Measurements from ENCODE around the gene IGIP.

Gene IGIP

GRCh38 chr5:140112685-140113179 is 13.0 kb upstream of the IGIP start:
- FAIRE-seq (no peak), DNase-seq (ENCODE audit: insufficient read length) (no peak)
- TF ChIP-seq POLR2A (IDR thresholded peaks at IDR 0.05; ENCODE audit: low read depth, low read length) (no peak), POLR2AphosphoS5 (IDR thresholded peaks at IDR 0.05; ENCODE audit: low read depth, low read length) (no peak), TAF1 (IDR thresholded peaks at IDR 0.05; ENCODE audit: borderline replicate concordance, low read depth, low read length) (no peak)

DNA sequence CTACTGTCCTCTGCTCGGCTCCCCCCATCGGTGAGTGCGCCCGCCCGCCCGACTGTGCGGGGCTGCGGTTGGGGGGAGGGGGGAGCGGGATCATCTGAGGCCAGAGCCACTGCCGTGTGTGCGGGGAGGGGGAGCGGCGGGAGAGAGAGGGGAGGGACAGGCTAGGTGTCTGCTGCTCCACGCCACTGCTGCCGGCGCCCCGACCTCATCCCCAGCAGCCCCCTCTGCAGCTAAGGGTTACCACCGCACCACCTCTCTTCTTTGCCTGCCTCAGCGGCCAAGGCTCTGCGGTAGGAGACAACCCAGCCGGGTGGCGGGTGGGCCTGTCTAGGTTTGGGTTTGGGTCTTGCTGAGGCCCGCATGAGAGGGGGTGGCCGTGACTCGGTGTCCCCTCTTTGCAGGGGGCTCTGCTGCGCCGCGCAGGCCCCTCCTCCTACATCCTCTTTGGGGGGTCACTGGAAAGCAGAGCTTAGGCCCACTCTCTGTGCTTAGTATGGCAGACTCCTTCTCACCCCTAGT is 12.5 kb upstream of the IGIP start:
- peak; percentile 21 for DNase-seq (ENCODE audit: insufficient read length)
- FAIRE-seq: peak; percentile 54
- TF ChIP-seq POLR2AphosphoS5 (IDR thresholded peaks at IDR 0.05; ENCODE audit: low read depth, low read length) (no peak), TAF1 (IDR thresholded peaks at IDR 0.05; ENCODE audit: borderline replicate concordance, low read depth, low read length) (no peak), POLR2A (IDR thresholded peaks at IDR 0.05; ENCODE audit: low read depth, low read length) (no peak)

- DNase-seq (ENCODE audit: insufficient read length) (peak; percentile 89), FAIRE-seq (peak; percentile 94)
- peak; percentile 85; the same call in 1 of the 2 replicates for TF ChIP-seq POLR2A (IDR thresholded peaks at IDR 0.05; ENCODE audit: low read depth, low read length)
- TF ChIP-seq TAF1 (IDR thresholded peaks at IDR 0.05; ENCODE audit: borderline replicate concordance, low read depth, low read length): peak; percentile 69
- peak; percentile 75 for TF ChIP-seq POLR2AphosphoS5 (IDR thresholded peaks at IDR 0.05; ENCODE audit: low read depth, low read length)
These were observed 12.0 kb upstream of the IGIP start, which contains the start of gene PURA for GRCh38 chr5:140113699-140114263. TSS of gene PURA (plus strand) at chr5:140114109. CDS start at chr5:140114182, 73 bp downstream.

DNA sequence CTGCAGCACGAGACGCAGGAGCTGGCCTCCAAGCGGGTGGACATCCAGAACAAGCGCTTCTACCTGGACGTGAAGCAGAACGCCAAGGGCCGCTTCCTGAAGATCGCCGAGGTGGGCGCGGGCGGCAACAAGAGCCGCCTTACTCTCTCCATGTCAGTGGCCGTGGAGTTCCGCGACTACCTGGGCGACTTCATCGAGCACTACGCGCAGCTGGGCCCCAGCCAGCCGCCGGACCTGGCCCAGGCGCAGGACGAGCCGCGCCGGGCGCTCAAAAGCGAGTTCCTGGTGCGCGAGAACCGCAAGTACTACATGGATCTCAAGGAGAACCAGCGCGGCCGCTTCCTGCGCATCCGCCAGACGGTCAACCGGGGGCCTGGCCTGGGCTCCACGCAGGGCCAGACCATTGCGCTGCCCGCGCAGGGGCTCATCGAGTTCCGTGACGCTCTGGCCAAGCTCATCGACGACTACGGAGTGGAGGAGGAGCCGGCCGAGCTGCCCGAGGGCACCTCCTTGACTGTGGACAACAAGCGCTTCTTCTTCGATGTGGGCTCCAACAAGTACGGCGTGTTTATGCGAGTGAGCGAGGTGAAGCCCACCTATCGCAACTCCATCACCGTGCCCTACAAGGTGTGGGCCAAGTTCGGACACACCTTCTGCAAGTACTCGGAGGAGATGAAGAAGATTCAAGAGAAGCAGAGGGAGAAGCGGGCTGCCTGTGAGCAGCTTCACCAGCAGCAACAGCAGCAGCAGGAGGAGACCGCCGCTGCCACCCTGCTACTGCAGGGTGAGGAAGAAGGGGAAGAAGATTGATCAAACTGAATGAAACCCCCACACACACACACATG is 11.2 kb upstream of the IGIP start:
- no peak for TF ChIP-seq TAF1 (IDR thresholded peaks at IDR 0.05; ENCODE audit: borderline replicate concordance, low read depth, low read length)
- TF ChIP-seq POLR2AphosphoS5 (IDR thresholded peaks at IDR 0.05; ENCODE audit: low read depth, low read length): no peak
- TF ChIP-seq POLR2A (IDR thresholded peaks at IDR 0.05; ENCODE audit: low read depth, low read length): no peak
- peak; percentile 80 for FAIRE-seq
- peak; percentile 31 for DNase-seq (ENCODE audit: insufficient read length)

DNA sequence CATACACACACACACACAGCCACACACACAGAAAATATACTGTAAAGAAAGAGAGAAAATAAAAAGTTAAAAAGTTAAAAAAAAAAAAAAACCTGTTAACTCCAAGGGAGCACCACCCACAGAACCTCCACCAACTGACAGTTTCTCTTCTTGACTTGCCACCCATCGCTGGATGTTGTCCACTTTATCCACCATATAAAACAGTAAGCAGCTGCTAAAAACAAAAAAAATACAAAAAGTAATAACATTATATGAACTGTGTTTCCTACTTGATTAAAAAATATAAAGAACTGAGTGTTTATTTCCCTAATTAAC is 10.6 kb upstream of the IGIP start:
- TF ChIP-seq POLR2A (IDR thresholded peaks at IDR 0.05; ENCODE audit: low read depth, low read length): no peak
- TF ChIP-seq TAF1 (IDR thresholded peaks at IDR 0.05; ENCODE audit: borderline replicate concordance, low read depth, low read length): no peak
- TF ChIP-seq POLR2AphosphoS5 (IDR thresholded peaks at IDR 0.05; ENCODE audit: low read depth, low read length): no peak
- DNase-seq (ENCODE audit: insufficient read length) (no peak), FAIRE-seq (no peak)

DNA sequence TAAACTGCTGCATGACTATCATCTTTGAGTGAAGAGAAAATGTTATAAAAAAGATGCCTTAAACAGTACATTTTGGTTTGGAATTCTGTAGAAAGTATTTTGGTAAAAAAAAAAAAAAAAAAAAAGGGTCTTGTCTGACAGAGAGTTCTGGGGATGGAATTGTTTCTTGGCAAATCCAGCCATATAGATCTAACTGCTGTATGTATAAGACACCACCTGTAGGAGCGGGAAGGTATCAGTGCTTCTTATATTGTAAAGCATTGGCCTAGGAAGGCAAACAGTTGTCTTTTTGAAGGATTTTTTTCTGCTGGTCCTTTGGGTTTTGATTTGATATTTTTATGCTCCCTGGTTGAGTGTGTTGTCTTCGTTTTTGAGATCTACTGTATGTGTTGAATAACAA is 9.0 kb upstream of the IGIP start:
- DNase-seq (ENCODE audit: insufficient read length) (no peak), FAIRE-seq (no peak)
- TF ChIP-seq POLR2A (IDR thresholded peaks at IDR 0.05; ENCODE audit: low read depth, low read length) (no peak), POLR2AphosphoS5 (IDR thresholded peaks at IDR 0.05; ENCODE audit: low read depth, low read length) (no peak), TAF1 (IDR thresholded peaks at IDR 0.05; ENCODE audit: borderline replicate concordance, low read depth, low read length) (no peak)

DNA sequence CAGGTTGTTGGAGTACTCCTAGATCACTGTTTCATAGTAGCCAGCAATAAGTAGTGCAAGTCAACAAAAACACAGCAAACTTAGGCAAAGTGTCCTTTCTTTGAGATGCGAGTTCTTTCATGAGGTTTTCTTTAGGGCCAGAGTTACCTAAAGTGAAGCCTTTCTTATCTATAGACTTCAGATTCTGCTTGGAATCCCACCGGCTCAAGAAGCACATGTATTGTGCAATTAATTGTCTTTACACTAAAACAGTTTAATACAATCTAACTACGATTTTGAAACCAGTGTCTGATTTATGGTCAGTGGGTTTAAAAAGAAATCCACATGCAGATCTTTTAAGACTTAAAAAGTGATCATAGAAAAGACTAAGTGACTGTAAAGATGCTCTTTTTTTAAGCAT is 8.2 kb upstream of the IGIP start:
- no peak for DNase-seq (ENCODE audit: insufficient read length)
- TF ChIP-seq POLR2AphosphoS5 (IDR thresholded peaks at IDR 0.05; ENCODE audit: low read depth, low read length) (no peak), POLR2A (IDR thresholded peaks at IDR 0.05; ENCODE audit: low read depth, low read length) (no peak), TAF1 (IDR thresholded peaks at IDR 0.05; ENCODE audit: borderline replicate concordance, low read depth, low read length) (no peak)
- FAIRE-seq: no peak

DNA sequence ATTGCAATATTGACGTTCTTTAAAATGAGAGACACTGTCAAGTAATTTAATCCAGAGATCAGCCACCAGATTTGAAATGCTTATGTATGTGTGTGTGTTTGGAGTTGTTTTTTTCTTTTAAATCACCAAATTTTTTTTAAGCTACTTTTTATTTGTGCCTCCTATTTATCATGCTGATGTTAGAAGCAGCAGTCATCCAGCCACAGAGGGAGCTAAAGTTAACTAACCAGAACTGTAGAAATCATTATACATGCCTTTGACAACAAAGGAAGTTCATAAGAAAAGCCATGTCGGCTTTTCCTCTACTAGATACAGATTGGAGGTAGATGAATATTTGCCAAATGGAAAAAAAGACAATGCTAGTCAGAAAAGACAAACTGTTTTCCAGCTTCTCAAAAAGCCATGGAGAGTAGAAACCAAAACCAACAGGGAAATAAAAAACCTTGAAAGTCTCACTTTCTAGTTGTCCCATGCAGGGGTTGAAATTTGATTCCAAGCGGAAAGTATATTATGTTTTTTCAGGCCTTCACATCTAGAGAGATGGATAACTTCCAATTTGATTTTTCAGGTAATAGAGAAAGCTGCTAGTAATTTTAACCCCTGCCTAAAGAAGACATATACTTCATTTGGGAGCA is 7.3 kb upstream of the IGIP start:
- FAIRE-seq (no peak), DNase-seq (ENCODE audit: insufficient read length) (no peak)
- no peak for TF ChIP-seq POLR2A (IDR thresholded peaks at IDR 0.05; ENCODE audit: low read depth, low read length)

- no peak for DNase-seq (ENCODE audit: insufficient read length)
- TF ChIP-seq TAF1 (IDR thresholded peaks at IDR 0.05; ENCODE audit: borderline replicate concordance, low read depth, low read length) (no peak), POLR2AphosphoS5 (IDR thresholded peaks at IDR 0.05; ENCODE audit: low read depth, low read length) (no peak), POLR2A (IDR thresholded peaks at IDR 0.05; ENCODE audit: low read depth, low read length) (no peak)
- FAIRE-seq: no peak
These were observed 727 bp downstream of the IGIP start for GRCh38 chr5:140126315-140127012.

DNA sequence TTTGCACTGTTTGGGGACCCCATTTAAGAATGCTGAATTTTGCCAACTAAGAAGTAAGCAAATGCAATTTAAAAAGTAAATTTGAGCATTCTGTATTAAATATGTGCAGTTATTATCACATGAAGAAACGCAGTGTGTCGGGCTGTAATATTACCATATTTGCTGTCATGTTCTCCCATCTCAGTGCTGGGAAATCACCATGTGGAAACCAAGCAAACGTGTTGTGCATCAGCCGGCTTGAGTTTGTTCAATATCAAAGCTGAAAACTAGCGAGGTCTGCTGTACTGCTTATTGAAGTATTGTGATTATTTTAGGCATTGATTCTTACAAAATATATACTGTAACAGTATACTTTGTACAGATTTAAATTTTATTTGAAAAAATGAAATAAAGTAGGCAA is 2.6 kb downstream of the IGIP start:
- FAIRE-seq (no peak), DNase-seq (ENCODE audit: insufficient read length) (no peak)
- TF ChIP-seq TAF1 (IDR thresholded peaks at IDR 0.05; ENCODE audit: borderline replicate concordance, low read depth, low read length) (no peak), POLR2AphosphoS5 (IDR thresholded peaks at IDR 0.05; ENCODE audit: low read depth, low read length) (no peak), POLR2A (IDR thresholded peaks at IDR 0.05; ENCODE audit: low read depth, low read length) (no peak)

Data from GM12892 (cell line).